Mucosa of stomach (tissue), 1 donor: ENCODE measurements around the gene VRK3.
"Not testable (repeated sequence)": the region's sequence is repeated elsewhere in the genome, so short reads cannot be mapped to it uniquely, and the experiment has no call there.

Source experiments
- H3K27me3 ChIP-seq: one replicate; pipeline ENCODE4 v1.7.0; 2013; ENCODE audit warnings: mild to moderate bottlenecking, low read length; ENCODE audit not compliant: control insufficient read depth, insufficient read depth
- H3K36me3 ChIP-seq: one replicate; pipeline ENCODE4 v1.7.0; 2013; ENCODE audit warnings: low read length; ENCODE audit not compliant: control insufficient read depth, insufficient read depth
- H3K4me1 ChIP-seq: one replicate; pipeline ENCODE4 v1.7.0; 2013; ENCODE audit warnings: mild to moderate bottlenecking, low read length; ENCODE audit not compliant: control insufficient read depth, insufficient read depth
- H3K4me3 ChIP-seq: one replicate; pipeline ENCODE4 v1.7.0; 2013; ENCODE audit warnings: low read length
- H3K9ac ChIP-seq: one replicate; pipeline ENCODE4 v1.7.0; 2013; ENCODE audit warnings: mild to moderate bottlenecking, low read length, moderate library complexity
- H3K9me3 ChIP-seq: one replicate; pipeline ENCODE4 v1.7.0; 2013; ENCODE audit warnings: mild to moderate bottlenecking, low read length, moderate library complexity; ENCODE audit not compliant: control insufficient read depth
- donor health status: Pancreatic carcinoma.

VRK3 gene

GRCh38 chr19:49950590-49950948 is 74.6 kb downstream of the VRK3 start:
- no peak overlapping the region for H3K4me3 ChIP-seq
- no peaks in the 10 kb centered on the region for H3K4me1 ChIP-seq
- no peaks in the 10 kb centered on the region for H3K9me3 ChIP-seq
- H3K9ac ChIP-seq = no peak overlapping the region
- H3K36me3 ChIP-seq = no peaks in the 10 kb centered on the region
- H3K27me3 ChIP-seq = no peaks in the 10 kb centered on the region

DNA sequence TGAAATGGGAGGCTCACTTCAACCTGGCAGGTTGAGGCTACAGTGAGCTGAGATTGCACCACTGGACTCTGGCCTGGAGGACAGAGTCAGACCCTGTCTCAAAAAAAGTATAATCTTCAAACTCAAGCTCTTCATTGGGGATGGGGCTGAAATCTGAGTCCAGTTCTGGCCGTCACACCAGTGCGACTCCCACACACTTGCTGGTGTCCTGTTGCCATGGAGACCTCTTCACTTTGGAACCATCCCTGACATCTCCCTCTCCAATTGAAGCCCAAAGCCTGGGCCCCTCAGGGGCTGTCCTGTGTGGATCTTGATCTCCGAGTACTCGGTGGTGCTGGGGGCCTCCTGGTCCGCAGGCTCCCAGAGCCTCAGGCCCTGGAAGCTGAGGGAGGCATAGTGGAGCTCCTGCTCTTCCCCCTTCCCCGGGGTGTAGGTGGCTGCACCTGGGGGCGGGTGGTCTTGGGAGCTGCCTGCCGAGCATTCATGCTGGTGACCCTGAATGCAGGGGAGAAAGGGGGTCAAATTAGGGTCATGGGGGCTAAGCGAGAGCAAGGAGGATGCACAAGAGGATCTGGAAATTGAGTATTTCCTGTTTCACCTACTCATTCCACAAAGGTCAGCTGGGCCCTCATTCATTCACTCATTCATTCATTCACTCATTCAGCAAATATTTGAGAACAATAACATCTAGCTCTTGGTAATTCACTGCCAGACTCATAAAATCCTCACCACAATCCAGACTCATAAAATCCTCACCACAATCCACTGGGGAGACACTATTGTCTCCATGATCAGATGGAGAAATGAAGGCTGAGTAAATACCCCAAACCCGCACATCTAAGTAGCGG is 75.2 kb downstream of the VRK3 start:
- Histone ChIP-seq H3K27me3 (no peaks in the 10 kb centered on the region), H3K36me3 (no peaks in the 10 kb centered on the region), H3K9ac (no peak overlapping the region), H3K4me3 (no peak overlapping the region), H3K4me1 (no peaks in the 10 kb centered on the region), H3K9me3 (no peaks in the 10 kb centered on the region)

DNA sequence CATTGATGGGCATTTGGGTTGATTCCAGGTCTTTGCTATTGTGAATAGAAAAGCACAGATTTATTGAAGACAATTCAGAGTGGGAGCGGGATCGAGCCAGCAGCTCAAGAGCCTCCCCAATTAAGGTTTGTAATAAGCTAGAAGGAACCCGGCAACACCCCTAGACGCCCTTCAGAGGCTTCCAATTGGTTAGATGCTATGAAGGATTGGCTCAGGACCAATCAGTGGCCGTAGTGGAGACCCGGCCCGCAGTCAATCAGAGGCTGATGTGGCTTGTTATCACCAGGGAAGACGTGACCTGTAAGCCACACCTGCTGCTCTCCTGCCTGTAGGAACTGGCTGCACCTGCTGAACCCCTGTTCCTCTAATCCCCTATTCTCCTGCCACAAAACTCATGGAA is 78.8 kb downstream of the VRK3 start:
- no peaks in the 10 kb centered on the region for H3K36me3 ChIP-seq
- H3K9me3 ChIP-seq = no peaks in the 10 kb centered on the region
- H3K4me3 ChIP-seq = no peak overlapping the region
- H3K4me1 ChIP-seq = no peaks in the 10 kb centered on the region
- no peaks in the 10 kb centered on the region for H3K27me3 ChIP-seq
- no peak overlapping the region for H3K9ac ChIP-seq

DNA sequence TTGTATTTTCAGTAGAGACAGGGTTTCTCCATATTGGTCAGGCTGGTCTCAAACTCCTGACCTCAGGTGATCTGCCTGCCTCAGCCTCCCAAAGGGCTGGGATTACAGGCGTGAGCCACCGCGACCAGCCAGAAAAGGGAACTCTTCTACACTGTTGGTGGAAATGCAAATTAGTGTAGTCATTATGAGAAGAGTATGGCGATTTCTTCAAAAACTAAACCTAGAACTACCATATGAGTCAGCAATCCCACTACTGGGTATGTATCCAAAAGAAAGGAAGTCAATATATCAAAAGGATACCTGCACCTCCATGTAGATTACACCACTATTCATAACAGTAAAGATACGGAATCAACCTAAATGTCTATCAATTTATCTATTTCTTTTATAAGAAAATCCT is 80.6 kb downstream of the VRK3 start:
- not testable (repeated sequence) for H3K4me3 ChIP-seq, H3K36me3 ChIP-seq, H3K9ac ChIP-seq, H3K27me3 ChIP-seq, H3K4me1 ChIP-seq, H3K9me3 ChIP-seq

- no peak overlapping the region for H3K4me3 ChIP-seq
- no peaks in the 10 kb centered on the region for H3K27me3 ChIP-seq
- peaks cover 7% of the 10 kb centered on the region for H3K4me1 ChIP-seq
- no peak overlapping the region for H3K9ac ChIP-seq
- no peaks in the 10 kb centered on the region for H3K9me3 ChIP-seq
- H3K36me3 ChIP-seq = no peaks in the 10 kb centered on the region
These were observed 84.7 kb downstream of the VRK3 start for GRCh38 chr19:49940482-49940791.

- Histone ChIP-seq H3K9ac (no peak overlapping the region), H3K36me3 (no peaks in the 10 kb centered on the region), H3K4me3 (no peak overlapping the region), H3K9me3 (no peaks in the 10 kb centered on the region), H3K4me1 (peaks cover 7% of the 10 kb centered on the region), H3K27me3 (no peaks in the 10 kb centered on the region)
These were observed 85.3 kb downstream of the VRK3 start for GRCh38 chr19:49939721-49940481.

DNA sequence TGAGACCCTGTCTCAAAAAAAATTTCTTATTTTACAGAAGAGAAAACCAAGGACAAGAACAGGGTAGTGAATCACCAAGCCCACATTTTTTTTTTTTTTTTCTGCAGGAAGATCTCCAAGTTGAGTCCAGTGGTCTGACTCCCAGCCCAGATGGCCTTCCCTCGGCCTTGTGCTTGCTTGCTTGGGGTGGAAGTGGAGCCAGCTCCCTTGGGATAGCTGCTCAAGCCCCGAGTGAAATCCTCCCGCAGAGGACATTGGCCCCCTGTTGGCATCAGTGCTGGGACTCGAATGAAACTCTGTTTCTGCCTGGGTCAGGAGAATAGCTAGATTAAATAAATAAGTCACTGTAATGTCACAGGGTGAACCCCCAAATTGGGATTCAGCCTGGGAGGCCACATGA is 86.5 kb downstream of the VRK3 start:
- H3K4me1 ChIP-seq = peaks cover 7% of the 10 kb centered on the region
- H3K4me3 ChIP-seq = no peak overlapping the region
- H3K9ac ChIP-seq = no peak overlapping the region
- H3K27me3 ChIP-seq = no peaks in the 10 kb centered on the region
- H3K9me3 ChIP-seq = no peaks in the 10 kb centered on the region
- H3K36me3 ChIP-seq = no peaks in the 10 kb centered on the region

GRCh38 chr19:49937750-49938381 is 87.3 kb downstream of the VRK3 start:
- Histone ChIP-seq H3K4me3 (no peak overlapping the region), H3K27me3 (no peaks in the 10 kb centered on the region), H3K36me3 (no peaks in the 10 kb centered on the region), H3K4me1 (peaks cover 7% of the 10 kb centered on the region), H3K9ac (no peak overlapping the region), H3K9me3 (no peaks in the 10 kb centered on the region)

GRCh38 chr19:49936549-49936948 is 88.6 kb downstream of the VRK3 start:
- no peak overlapping the region for H3K4me3 ChIP-seq
- H3K9ac ChIP-seq = no peak overlapping the region
- H3K27me3 ChIP-seq = no peaks in the 10 kb centered on the region
- peaks cover 7% of the 10 kb centered on the region for H3K4me1 ChIP-seq
- H3K9me3 ChIP-seq = no peaks in the 10 kb centered on the region
- H3K36me3 ChIP-seq = no peaks in the 10 kb centered on the region

- peaks cover 12% of the 10 kb centered on the region for H3K4me1 ChIP-seq
- no peak overlapping the region for H3K4me3 ChIP-seq
- no peaks in the 10 kb centered on the region for H3K36me3 ChIP-seq
- no peaks in the 10 kb centered on the region for H3K9me3 ChIP-seq
- no peaks in the 10 kb centered on the region for H3K27me3 ChIP-seq
- no peak overlapping the region for H3K9ac ChIP-seq
These were observed 91.5 kb downstream of the VRK3 start for GRCh38 chr19:49933643-49934042.

DNA sequence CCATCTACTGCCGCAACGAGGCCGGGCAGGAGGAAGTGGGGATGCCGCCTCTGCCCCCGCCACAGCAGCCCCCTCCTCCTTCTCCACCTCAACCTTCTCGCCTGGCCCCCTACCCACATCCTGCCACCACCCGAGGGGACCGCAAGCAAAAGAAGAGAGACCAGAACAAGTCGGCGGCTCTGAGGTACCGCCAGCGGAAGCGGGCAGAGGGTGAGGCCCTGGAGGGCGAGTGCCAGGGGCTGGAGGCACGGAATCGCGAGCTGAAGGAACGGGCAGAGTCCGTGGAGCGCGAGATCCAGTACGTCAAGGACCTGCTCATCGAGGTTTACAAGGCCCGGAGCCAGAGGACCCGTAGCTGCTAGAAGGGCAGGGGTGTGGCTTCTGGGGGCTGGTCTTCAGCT is 92.4 kb downstream of the VRK3 start:
- no peaks in the 10 kb centered on the region for H3K36me3 ChIP-seq
- peaks cover 13% of the 10 kb centered on the region for H3K4me1 ChIP-seq
- H3K9me3 ChIP-seq = no peaks in the 10 kb centered on the region
- no peaks in the 10 kb centered on the region for H3K27me3 ChIP-seq
- no peak overlapping the region for H3K9ac ChIP-seq
- H3K4me3 ChIP-seq = no peak overlapping the region

DNA sequence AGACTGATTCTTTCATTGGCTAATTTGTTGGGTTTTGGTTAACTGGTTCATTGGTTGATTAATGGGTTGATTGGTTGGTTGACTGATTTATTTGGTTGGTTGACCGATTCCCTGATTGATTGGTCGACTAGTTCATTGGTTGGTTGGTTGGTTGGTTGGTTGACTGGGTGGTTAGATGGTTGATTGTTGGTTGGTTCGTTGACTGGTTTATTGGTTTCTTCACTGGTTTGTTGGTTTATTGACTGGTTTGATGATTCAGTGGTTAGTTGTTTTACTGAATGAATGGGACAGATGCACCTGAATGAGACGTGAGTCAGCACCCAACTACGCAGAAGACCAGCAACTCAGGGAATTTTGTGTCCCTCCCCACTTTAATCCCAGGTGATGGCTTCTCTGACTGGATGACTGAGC is 93.1 kb downstream of the VRK3 start:
- Histone ChIP-seq H3K4me1 (peaks cover 15% of the 10 kb centered on the region), H3K9ac (no peak overlapping the region), H3K9me3 (no peaks in the 10 kb centered on the region), H3K27me3 (no peaks in the 10 kb centered on the region), H3K36me3 (no peaks in the 10 kb centered on the region), H3K4me3 (no peak overlapping the region)
